ENCODE data around the gene DNAH6.

DNA sequence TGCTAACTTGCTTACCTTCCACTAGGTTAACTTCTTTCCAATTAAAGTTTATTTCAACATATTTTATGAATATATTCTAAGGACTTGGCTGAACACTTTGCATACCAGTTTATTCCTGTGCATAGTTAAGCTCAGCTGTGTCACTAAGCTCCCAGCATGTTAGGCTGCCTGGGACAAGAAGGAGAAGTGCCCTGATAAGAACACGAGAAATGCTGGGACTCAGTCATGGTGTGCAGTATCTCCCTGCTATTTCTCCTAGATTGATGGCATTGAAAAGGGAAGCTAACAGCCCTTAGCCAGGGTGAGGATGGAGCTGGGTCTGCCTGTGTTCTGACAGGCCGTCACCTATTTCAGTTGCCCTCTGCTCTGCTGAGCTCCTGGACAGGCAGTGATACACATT, 200.3 kb downstream of the DNAH6 start:
- TF ChIP-seq, protein P1, sequence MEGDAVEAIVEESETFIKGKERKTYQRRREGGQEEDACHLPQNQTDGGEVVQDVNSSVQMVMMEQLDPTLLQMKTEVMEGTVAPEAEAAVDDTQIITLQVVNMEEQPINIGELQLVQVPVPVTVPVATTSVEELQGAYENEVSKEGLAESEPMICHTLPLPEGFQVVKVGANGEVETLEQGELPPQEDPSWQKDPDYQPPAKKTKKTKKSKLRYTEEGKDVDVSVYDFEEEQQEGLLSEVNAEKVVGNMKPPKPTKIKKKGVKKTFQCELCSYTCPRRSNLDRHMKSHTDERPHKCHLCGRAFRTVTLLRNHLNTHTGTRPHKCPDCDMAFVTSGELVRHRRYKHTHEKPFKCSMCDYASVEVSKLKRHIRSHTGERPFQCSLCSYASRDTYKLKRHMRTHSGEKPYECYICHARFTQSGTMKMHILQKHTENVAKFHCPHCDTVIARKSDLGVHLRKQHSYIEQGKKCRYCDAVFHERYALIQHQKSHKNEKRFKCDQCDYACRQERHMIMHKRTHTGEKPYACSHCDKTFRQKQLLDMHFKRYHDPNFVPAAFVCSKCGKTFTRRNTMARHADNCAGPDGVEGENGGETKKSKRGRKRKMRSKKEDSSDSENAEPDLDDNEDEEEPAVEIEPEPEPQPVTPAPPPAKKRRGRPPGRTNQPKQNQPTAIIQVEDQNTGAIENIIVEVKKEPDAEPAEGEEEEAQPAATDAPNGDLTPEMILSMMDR (IDR thresholded peaks at IDR 0.05) = no peak
- no peak for TF ChIP-seq POLR2A (IDR thresholded peaks at IDR 0.05)
